ENCODE measurements around the gene SPESP1.

Gene SPESP1

GRCh38 chr15:68910816-68911215, 19.5 kb upstream of the SPESP1 start:
- no peak overlapping the region for H3K4me3 ChIP-seq (ENCODE audit: low read depth, low read length)
- ChIA-PET POLR2A (interaction anchor here (0.6 kb wide), 1 partner anchor 97 kb away, joined by 3 read pairs; no protein-coding TSS in a partner anchor), CTCF (interaction anchor here (1.0 to 4.4 kb wide), 3 partner anchors 13 to 356 kb away, joined by 3 to 36 read pairs (median 4); no protein-coding TSS in a partner anchor)
- DNase-seq (ENCODE audit: low read depth, low spot score), result no peak
- no peak for TF ChIP-seq CTCF (IDR thresholded peaks at IDR 0.05; ENCODE audit: insufficient read depth, low read length, missing control alignments)

- no peak overlapping the region for H3K4me3 ChIP-seq (ENCODE audit: low read depth, low read length)
- CTCF ChIA-PET, result interaction anchor here (1.0 to 6.0 kb wide), 4 partner anchors 46 to 372 kb away, joined by 3 to 64 read pairs (median 32); no protein-coding TSS in a partner anchor
- no peak for TF ChIP-seq CTCF (IDR thresholded peaks at IDR 0.05; ENCODE audit: insufficient read depth, low read length, missing control alignments)
- DNase-seq (ENCODE audit: low read depth, low spot score), result no peak
- POLR2A ChIA-PET, result no interaction called here
Observed at GRCh38 chr15:68921926-68922325, 8.4 kb upstream of the SPESP1 start.

- H3K4me3 ChIP-seq (ENCODE audit: low read depth, low read length), result no peak overlapping the region
- peak; percentile 88 for TF ChIP-seq CTCF (IDR thresholded peaks at IDR 0.05; ENCODE audit: insufficient read depth, low read length, missing control alignments)
- POLR2A ChIA-PET, result interaction anchor here (1.0 to 1.2 kb wide), 2 partner anchors 408 to 672 kb away, joined by 3 to 4 read pairs; no protein-coding TSS in a partner anchor
- DNase-seq (ENCODE audit: low read depth, low spot score), result peak; percentile 10
- CTCF ChIA-PET, result interaction anchor here (0.7 to 6.0 kb wide), 42 partner anchors 10 to 755 kb away, joined by 3 to 64 read pairs (median 4); no protein-coding TSS in a partner anchor
Observed at GRCh38 chr15:68924866-68925560, 5.3 kb upstream of the SPESP1 start.

GRCh38 chr15:68933001-68933400, 2.7 kb downstream of the SPESP1 start:
- no peak for TF ChIP-seq CTCF (IDR thresholded peaks at IDR 0.05; ENCODE audit: insufficient read depth, low read length, missing control alignments)
- ChIA-PET CTCF (no interaction called here), POLR2A (no interaction called here)
- H3K4me3 ChIP-seq (ENCODE audit: low read depth, low read length), result no peak overlapping the region
- no peak for DNase-seq (ENCODE audit: low read depth, low spot score)

- DNase-seq (ENCODE audit: low read depth, low spot score), result no peak
- H3K4me3 ChIP-seq (ENCODE audit: low read depth, low read length), result no peak overlapping the region
- CTCF ChIA-PET, result interaction anchor here (2.1 kb wide), 1 partner anchor 10 kb away, joined by 13 read pairs; no protein-coding TSS in a partner anchor
- POLR2A ChIA-PET, result no interaction called here
- no peak for TF ChIP-seq CTCF (IDR thresholded peaks at IDR 0.05; ENCODE audit: insufficient read depth, low read length, missing control alignments)
Observed at GRCh38 chr15:68934341-68934740, 4.0 kb downstream of the SPESP1 start.

- POLR2A ChIA-PET, result no interaction called here
- DNase-seq (ENCODE audit: low read depth, low spot score), result no peak
- H3K4me3 ChIP-seq (ENCODE audit: low read depth, low read length), result no peak overlapping the region
- CTCF ChIA-PET, result interaction anchor here (2.1 kb wide), 1 partner anchor 11 kb away, joined by 13 read pairs; no protein-coding TSS in a partner anchor
- no peak for TF ChIP-seq CTCF (IDR thresholded peaks at IDR 0.05; ENCODE audit: insufficient read depth, low read length, missing control alignments)
Observed at GRCh38 chr15:68935400-68935937, 5.1 kb downstream of the SPESP1 start.

Measured in AG04449 (cell line).